Panc1 (cell line): Measurements from ENCODE around the gene CSH1. TPM values are rescaled to one million over a fixed set of nuclear protein-coding genes. Genes with fewer than 3 reads are reported as not detected.

ENCODE experiments used
- ATAC-seq: fragments of 200-7000 bp; cut with Tn5 transposase; 2 replicates; pipeline ENCODE4 v1.9.1; 2020; ENCODE audit warnings: mild to moderate bottlenecking, moderate library complexity
- BruUV-seq: library from RNA; stranded (reverse); fragments of 400-500 nt; replicated peaks from 2 replicates; lab custom pipeline; 2021; lab: Mats Ljungman, UMichigan
- CTCF ChIA-PET: fragments of 300-600 bp; sonication (Branson Sonifier 250); formaldehyde crosslinking; loops from one replicate; lab custom pipeline; 2022; ENCODE audit warnings: antibody characterized with exemption; lab: Charles Lee
- POLR2A ChIA-PET: fragments of 300-600 bp; sonication (Branson Sonifier 250); formaldehyde crosslinking; loops from one replicate; lab custom pipeline; 2022; ENCODE audit warnings: antibody characterized with exemption; lab: Charles Lee
- DNase-seq: peaks from one replicate; pipeline ENCODE4 v3.0.0-alpha.2; 2010; ENCODE audit warnings: low read depth, low spot score
- H3K27ac ChIP-seq: 2 replicates; pipeline ENCODE4 v1.5.1; 2011; ENCODE audit warnings: mild to moderate bottlenecking, low read length, inconsistent platforms
- H3K27me3 ChIP-seq: fragments of 200-500 bp; sonication (Bioruptor generic); 2 replicates; pipeline ENCODE4 v1.6.0; 2014; ENCODE audit warnings: low read length, inconsistent platforms; ENCODE audit not compliant: control insufficient read depth, insufficient read depth
- H3K36me3 ChIP-seq: fragments of 200-500 bp; sonication (Bioruptor generic); 2 replicates; pipeline ENCODE4 v1.5.1; 2014; ENCODE audit warnings: inconsistent platforms, mild to moderate bottlenecking, low read length, moderate library complexity; ENCODE audit not compliant: control insufficient read depth, insufficient read depth
- H3K4me1 ChIP-seq: 2 replicates; pipeline ENCODE4 v1.5.1; 2011; ENCODE audit warnings: inconsistent platforms, mild to moderate bottlenecking, low read length, moderate library complexity; ENCODE audit not compliant: control insufficient read depth, insufficient read depth
- H3K4me3 ChIP-seq, 2 experiments: 2 replicates each; pipeline ENCODE4 v1.5.1; 2011 to 2012; ENCODE audit warnings: low read depth in 2 of 2, low read length in 2 of 2, mild to moderate bottlenecking in 2 of 2, inconsistent platforms in 1 of 2, moderate library complexity in 1 of 2
- H3K9me3 ChIP-seq: fragments of 200-500 bp; sonication (Bioruptor generic); 2 replicates; pipeline ENCODE4 v1.5.1; 2014; ENCODE audit warnings: low read depth, mild to moderate bottlenecking, inconsistent platforms, low read length, moderate library complexity; ENCODE audit not compliant: control insufficient read depth, insufficient read depth
- CTCF ChIP-seq: fragments of 450-650 bp; IDR thresholded peaks from 2 replicates; pipeline ENCODE4 v1.5.1; 2017; ENCODE audit warnings: mild to moderate bottlenecking
- POLR2AphosphoS5 ChIP-seq: IDR thresholded peaks from 2 replicates; pipeline ENCODE4 v1.6.1; 2012; ENCODE audit warnings: mild to moderate bottlenecking, low read depth, low read length, moderate library complexity
- REST ChIP-seq, 2 experiments: IDR thresholded peaks; 2 replicates each; pipeline ENCODE4 v1.6.1; 2011 to 2012; ENCODE audit warnings: low read depth in 2 of 2, control low read depth in 1 of 2, low read length in 1 of 2, mild to moderate bottlenecking in 1 of 2, moderate library complexity in 1 of 2; ENCODE audit not compliant: insufficient read depth in 1 of 2
- SIN3A ChIP-seq: IDR thresholded peaks from 2 replicates; pipeline ENCODE4 v1.6.1; 2012; ENCODE audit warnings: low read depth, mild to moderate bottlenecking, low read length, moderate library complexity, borderline replicate concordance; ENCODE audit not compliant: insufficient read depth
- TCF7L2 ChIP-seq: IDR thresholded peaks from 2 replicates; pipeline ENCODE4 v1.6.1; 2011; ENCODE audit warnings: mild to moderate bottlenecking, low read depth, low read length, inconsistent platforms
- in situ Hi-C: cut with HindIII; loops from 2 replicates; pipeline ENCODE4 v1.10.0; 2016; ENCODE audit warnings: low sequenced_read_pairs, low pct_unique_long_range_greater_than_20kb
- intact Hi-C: fragments of 100-400 bp; cut with micrococcal nuclease; formaldehyde crosslinking; loops from one replicate; pipeline ENCODE4 v1.10.0; 2022; ENCODE audit not compliant: unreplicated experiment
- total RNA-seq: library from RNA; stranded (reverse); gene quantifications from one replicate; pipeline ENCODE4 v1.2.1, GENCODE V29; 2021; ENCODE audit not compliant: unreplicated experiment

CSH1 gene
- total RNA-seq, 1 experiment from 2014 or later = not detected

GRCh38 chr17:63941162-63941561 lies 44.8 kb upstream of the CSH1 start:
- Histone ChIP-seq H3K27ac (no peak overlapping the region), H3K27me3 (no peaks in the 10 kb centered on the region), H3K4me3 (no peak overlapping the region), H3K9me3 (no peaks in the 10 kb centered on the region), H3K4me1 (no peaks in the 10 kb centered on the region), H3K36me3 (no peaks in the 10 kb centered on the region)
- CTCF ChIA-PET = no interaction called here
- BruUV-seq = no TSS peak
- intact Hi-C loops = no loop called here
- in situ Hi-C loops = no loop called here
- POLR2A ChIA-PET = no interaction called here
- no peak for TF ChIP-seq SIN3A
- TF ChIP-seq CTCF = no peak
- no peak for TF ChIP-seq POLR2AphosphoS5
- no peak for TF ChIP-seq TCF7L2
- no peak for TF ChIP-seq REST (IDR thresholded peaks at IDR 0.05; ENCODE audit: insufficient read depth in 1 of 2, low read depth in 2 of 2, low read length in 1 of 2)
- DNase-seq = no peak
- ATAC-seq = no peak

GRCh38 chr17:63940584-63940983 lies 44.2 kb upstream of the CSH1 start:
- no peak for DNase-seq
- ChIA-PET POLR2A (no interaction called here), CTCF (no interaction called here)
- Histone ChIP-seq H3K27ac (no peak overlapping the region), H3K27me3 (no peaks in the 10 kb centered on the region), H3K9me3 (no peaks in the 10 kb centered on the region), H3K4me3 (no peak overlapping the region), H3K4me1 (no peaks in the 10 kb centered on the region), H3K36me3 (no peaks in the 10 kb centered on the region)
- in situ Hi-C loops (no loop called here), intact Hi-C loops (no loop called here)
- no peak for ATAC-seq
- TF ChIP-seq POLR2AphosphoS5 = no peak
- no peak for TF ChIP-seq SIN3A
- TF ChIP-seq CTCF = no peak
- TF ChIP-seq REST (IDR thresholded peaks at IDR 0.05; ENCODE audit: insufficient read depth in 1 of 2, low read depth in 2 of 2, low read length in 1 of 2) = no peak
- TF ChIP-seq TCF7L2 = no peak
- BruUV-seq = no TSS peak
